Brain pericyte (primary cell): Measurements from ENCODE around the gene ARSK.

Source experiments
- DNase-seq: peaks from one replicate; pipeline ENCODE4 v3.0.0-alpha.2; 2012; ENCODE audit warnings: low read depth, low spot score

ARSK gene

DNA sequence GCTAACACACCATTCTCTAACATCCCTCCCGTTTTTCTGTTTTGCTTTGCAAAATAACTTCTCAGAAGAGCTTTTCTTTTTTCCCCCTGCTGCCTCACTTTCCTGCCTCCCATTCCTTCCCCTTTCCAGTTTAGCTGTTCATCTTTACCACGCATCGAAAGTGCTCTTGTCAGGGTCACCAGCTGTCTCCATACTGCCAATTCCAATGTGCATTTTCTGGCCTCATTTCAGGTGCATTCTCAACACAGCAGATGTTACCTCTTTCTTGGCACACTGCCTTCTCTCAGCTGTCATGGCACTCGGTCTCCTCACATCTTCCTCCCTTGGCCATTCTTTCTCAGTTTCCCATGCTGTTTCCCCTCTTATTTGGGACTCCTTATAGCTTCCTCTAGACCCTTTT lies 9.5 kb downstream of the ARSK start:
- DNase-seq = no peak

DNA sequence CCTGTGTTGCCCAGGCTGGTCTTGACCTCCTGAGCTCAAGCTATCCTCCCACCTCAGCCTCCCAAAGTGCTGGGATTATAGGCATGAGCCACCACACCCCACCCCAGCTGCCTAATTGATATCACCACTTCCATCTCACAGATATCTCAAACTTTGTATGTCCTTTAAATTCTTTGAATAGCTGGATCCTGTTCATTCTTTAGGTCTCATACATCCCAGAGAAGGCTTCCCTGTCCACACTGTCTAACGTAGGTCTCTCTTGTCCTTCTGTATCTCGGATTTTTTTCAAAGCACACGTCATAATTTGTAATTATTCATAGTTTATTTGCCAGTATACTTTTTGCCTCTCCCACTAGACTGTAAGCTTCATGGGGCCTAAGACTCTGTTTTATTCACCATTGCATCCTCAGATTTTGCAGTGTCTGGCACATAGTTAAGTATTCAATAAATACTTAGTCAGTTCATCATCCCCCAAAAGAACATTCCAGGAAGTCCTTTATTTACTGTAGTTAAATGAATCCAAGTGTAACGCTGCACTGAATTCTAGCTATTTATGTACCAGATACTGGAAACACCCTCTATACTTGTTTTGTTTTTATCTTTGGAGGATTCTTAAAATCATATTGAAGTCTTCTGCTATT lies 10.5 kb downstream of the ARSK start:
- DNase-seq = no peak

DNA sequence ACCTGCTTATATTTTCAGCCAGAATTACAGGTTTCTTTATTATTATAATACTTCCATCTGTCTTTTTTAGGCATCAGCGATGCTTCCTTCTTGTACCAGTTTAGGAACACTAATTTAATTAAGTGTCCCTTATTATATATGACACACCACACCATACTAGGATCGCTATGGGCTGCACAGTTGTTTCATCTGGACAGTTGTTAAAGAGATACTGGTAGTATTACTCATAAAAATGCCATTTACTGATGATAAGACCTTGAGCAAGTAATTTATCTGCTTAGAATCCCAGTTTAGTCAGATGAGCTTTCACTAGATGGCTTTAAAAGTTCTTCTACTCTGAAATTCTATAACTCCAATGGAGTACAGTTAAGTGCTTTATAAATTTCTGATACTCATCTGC lies 17.1 kb downstream of the ARSK start:
- no peak for DNase-seq

DNA sequence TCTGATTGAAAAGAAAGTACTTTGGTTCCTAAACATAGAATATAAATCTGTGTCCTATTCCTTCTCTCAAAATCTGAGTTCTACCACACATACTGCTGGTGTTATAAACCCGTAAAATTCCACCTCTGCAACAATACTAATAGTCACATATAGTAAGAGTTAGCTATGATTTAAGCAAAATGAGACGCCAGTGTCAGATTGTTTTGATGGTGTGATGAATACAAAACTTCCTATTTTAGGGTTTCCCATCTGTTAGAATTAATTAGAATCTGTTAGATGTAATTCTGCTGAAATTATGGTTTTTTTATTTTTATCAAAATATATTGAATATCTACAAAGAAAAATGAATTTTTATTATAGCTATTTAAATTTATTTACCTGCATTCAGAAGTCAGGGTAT lies 26.7 kb downstream of the ARSK start:
- no peak for DNase-seq

DNA sequence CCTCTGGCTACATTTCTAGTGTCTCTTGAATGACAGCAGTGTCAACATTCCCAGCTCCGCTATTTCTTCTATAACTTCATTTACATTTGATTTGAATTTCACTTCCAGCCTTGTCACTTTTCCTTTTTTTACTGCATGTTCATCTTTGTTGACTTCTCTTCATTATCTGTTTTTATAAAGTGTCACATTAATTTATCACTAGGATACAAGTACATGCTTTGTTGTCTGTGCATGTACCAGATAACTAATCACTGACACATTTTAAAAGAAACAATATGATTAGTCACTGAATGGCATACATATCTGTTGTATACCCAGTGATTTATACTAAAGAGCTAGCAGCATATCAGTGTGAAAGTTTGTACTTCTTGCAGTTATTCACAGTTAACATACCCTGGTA lies 29.1 kb downstream of the ARSK start:
- no peak for DNase-seq

DNA sequence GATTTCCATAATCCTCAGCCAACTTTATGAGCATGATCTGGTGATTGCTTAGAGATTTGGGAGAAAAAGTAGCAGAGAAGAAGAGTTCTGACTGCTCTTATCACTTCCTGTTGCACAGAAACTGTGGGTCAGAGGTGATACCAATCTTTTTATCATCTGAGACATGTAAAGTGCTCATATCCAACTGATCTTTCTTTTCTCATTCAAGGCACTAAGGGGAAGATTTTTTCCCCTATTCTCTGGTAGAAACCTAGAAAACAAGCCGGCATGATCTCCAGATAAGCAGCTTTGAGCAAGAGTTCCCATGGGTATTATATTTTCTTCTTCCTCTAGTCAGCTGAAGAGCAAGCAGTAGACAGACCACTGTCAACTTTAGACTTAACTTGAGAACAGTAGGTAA lies 36.0 kb downstream of the ARSK start:
- DNase-seq = no peak

DNA sequence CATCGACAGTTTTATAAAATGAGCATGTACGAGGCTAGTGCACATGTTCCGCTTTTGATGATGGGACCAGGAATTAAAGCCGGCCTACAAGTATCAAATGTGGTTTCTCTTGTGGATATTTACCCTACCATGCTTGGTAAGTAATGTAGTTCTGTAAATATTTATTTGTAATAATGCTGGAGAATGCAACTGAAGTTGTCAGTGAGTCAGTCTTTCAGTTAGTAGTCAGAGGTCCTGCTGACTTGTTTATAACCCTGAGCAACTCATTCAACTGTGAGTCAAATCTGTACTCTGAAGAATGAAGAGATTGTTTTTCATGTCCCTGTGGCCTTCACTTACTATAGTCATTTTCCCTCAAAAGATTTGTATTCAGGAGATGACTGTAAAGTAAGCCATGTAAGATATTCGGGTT lies 36.6 kb downstream of the ARSK start:
- peak; percentile 8 for DNase-seq

DNA sequence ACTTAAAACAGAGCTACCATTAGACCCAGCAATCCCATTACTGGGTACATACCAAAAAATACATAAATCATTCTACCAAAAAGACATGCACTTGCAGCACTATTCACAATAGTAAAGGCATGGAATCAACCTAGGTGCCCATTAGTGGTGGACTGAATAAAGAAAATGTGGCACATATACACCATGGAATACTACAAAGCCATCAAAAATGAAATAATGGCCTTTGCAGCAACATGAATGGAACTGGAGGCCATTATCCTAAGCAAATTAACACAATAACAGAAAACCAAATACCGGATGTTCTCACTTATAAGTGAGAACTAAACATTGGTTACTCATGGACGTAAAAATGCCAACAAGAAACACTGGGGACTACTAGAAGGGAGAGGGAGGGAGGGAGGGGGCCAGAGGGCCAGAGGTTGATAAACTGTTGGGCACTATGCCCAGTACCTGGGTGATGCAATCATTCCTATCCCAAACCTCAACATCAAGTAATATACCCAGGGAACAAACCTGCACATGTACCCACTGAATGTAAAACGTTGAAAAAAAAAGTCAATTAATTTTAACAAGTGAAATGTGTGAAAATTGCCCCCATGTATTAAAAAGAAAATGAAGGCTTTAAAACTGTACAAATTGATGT lies 40.5 kb downstream of the ARSK start:
- no peak for DNase-seq

DNA sequence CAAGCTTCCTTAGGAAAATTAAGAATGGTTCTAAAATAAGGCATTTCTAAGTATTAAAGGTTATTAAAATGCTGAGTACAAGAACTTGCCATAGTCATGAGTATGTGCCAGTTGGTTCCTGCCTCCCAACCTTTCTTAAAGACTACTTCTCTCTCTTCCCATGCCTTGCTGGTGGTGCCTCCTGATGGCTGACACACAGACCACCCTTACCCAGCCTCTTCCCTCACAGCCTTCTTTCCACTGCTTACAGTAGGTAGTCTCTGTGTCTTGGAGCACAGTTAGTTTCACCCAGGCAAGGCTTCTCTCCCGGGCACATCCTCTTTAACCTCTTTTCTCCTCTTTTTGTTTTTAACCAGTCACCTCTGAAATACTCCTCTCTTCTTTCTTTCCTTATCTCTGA lies 44.4 kb downstream of the ARSK start:
- DNase-seq = no peak

DNA sequence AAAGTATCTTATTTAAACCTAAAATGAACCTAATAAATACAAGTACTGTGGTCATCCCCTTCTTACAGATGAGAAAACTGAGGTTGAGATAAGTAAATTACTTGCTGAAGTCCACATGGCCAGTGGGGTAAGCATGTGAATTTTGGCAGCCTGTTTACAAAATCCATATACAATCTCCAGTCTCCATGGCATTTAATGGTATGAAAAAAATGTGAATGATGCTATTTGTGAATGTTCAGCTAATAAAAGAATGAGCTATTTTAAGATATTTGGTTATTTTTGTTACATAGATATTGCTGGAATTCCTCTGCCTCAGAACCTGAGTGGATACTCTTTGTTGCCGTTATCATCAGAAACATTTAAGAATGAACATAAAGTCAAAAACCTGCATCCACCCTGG lies 45.7 kb downstream of the ARSK start:
- no peak for DNase-seq

DNA sequence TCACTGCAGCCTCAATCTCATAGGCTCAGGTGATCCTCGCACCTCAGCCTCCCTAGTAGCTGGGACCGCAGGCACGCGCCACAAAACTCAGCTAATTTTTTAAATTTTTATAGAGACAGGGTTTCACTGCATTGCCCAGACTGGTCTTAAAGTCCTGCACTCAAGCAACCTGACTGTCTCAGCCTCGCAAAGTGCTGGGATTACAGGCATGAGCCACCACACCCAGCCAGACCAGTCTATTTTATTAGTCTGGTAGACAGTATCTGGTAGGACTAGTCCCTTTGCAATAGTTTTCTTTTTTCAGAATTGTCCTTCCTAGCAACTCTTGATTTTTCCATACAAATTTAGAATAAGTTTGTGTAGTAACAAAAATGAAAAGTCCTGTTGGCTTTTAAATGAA lies 50.9 kb downstream of the ARSK start:
- DNase-seq = no peak

DNA sequence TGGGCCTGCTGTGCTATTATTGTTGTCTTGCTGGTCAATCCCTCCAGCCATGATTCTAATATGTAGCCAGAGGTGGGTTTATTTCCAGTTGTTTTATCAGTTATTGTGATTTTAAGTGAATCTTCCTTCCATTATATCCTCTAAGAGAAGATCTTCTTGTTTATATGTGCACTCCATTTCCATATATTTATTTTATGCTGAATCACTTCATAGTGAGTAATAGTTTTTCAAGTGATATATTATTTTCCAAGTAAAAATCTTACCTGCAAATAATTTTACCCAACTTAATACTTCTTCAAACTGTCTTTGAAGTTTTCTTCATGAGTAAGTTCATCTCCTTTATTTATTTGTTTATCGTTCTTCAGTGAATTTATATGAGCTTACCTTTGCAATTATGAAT lies 51.5 kb downstream of the ARSK start:
- no peak for DNase-seq

DNA sequence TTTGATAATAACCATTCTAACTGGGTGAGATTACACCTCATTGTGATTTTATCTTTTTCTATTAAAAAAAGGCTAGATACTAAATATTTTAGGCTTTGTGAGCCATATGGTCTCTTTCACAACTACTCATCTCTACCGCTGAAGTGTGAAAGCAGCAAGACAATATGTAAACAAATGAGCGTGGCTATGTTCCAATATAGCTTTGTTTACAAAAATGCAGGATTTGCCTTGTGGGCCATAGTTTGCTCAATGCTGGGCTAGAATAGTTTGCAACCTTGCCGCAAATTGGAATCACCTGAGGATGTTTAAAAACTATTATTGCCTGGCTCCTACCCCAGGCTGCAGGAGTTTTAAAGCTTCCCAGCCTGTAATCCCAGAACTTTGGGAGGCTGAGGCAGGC lies 54.8 kb downstream of the ARSK start:
- DNase-seq = no peak

DNA sequence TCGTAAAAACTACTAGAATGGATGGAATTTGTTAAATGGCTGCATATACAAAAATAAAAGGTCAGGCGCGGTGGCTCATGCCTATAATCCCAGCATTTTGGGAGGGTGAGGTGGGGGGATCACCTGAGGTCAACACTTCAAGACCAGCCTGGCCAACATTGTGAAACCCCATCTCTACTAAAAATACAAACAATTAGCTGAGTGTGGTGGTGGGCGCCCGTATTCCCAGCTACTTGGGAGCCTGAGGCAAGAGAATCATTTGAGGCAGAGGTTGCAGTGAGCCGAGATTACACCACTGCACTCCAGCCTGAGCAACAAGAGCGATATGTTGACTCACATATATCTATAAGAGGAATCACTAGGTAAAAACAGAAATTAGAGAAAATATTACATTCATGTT lies 55.6 kb downstream of the ARSK start:
- DNase-seq = no peak

DNA sequence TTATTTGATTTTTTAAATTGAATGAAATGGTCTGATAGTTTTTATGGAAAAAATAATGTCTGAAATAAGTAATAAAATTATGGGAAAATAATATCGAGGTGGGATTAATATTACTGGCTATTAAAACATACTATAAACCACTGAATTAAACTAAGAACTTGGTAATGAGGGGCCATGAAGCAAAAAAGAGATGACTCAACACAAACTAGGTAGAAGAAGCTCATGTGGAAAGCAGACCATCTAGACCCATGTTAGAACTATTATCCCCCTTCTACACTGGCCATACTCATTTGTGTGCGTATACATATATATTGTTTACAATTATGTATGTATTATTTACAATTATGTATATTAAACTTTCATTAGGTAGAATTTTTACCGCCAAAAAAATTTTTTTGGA lies 56.5 kb downstream of the ARSK start:
- no peak for DNase-seq

DNA sequence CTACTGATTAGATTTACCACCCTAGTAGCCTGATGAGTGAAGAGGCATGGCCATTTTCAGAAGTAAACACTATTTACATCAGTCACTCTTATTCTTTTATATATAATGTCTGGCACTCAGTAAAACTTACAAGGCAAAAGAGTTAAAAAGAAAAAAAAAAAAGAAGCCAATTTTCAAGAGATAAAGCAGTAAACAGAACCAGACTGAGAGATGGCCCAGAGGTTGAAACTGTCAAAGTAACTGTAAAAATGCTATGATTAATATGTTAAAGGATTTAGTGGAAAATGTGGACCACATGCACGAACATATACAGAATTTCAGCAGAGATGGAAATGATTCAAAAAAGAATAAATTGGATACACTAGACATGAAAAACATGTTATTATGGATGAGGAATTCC lies 58.6 kb downstream of the ARSK start:
- no peak for DNase-seq

DNA sequence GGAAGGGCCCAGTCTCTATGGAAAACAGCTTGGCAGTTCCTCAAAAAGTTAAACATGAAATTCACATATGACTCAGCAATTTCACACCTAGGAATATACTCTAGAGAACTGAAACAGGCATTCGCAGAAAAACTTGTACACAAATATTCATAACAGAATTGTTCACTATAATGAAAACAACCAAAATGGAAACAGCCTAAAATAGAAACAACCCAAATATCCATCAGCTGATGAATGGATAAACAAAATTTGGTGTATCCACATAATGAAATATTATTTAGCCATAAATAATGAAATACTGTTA lies 60.2 kb downstream of the ARSK start:
- no peak for DNase-seq

DNA sequence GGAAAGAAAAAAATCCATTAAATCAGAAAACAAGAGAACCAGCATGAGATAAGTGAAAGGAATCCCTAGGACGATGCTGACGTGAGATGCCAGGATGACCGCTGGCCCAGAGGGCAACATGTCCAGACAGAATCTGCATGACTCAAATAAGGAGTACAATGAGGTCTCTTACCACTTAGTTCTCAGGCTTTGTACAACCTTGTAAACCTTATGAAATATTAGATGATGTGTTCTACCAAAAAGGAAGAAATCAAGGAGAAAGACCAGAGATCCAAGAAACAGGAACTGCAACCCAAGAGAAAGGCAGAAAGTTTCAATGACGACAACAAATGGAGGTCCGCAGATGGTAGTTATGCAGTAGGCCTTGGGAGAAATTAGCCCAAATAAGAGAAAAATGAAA lies 62.2 kb downstream of the ARSK start:
- DNase-seq = no peak

DNA sequence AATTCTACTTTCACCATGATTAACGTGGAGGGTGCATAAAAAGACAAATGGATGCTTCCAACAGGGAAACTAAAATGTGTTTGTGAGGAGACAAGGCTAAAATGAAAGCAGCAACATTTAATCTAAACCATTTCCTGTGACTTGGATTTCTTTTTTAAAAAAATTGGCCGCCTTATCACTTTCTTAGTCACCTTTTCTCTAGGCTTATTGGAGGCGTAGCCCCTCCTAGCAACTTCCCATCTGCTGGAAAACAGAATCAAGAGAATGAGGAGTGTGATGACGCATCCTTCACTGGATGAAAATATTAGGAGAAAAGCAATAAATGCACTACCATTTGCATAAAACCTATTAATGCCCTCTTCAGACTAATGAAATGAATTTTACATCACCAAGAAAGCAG lies 64.2 kb downstream of the ARSK start:
- DNase-seq = no peak

DNA sequence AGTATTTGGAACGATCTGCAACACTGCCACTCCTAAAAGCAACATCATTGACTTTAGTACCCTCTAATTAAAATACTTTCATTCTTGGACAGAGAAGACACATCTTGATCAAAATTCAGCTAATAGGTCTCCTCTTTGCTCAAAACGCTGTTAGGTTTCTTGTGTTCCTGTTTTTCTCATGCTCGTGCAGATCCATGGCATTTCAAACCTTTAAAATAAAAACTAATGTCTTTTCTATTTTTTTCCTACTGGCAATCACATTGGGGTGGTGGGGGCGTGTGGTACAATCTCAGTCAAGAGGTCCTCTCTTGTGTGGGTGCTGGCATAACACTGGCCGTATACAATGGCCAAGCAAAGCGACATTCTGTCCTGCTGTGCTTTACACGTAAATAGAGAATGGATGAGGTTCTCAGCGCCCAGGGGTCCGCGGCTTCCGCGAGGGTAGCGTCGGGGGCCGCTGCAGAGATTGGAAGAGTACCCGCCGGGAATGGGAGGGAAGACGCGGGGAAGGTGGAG lies 64.7 kb downstream of the ARSK start:
- no peak for DNase-seq

DNA sequence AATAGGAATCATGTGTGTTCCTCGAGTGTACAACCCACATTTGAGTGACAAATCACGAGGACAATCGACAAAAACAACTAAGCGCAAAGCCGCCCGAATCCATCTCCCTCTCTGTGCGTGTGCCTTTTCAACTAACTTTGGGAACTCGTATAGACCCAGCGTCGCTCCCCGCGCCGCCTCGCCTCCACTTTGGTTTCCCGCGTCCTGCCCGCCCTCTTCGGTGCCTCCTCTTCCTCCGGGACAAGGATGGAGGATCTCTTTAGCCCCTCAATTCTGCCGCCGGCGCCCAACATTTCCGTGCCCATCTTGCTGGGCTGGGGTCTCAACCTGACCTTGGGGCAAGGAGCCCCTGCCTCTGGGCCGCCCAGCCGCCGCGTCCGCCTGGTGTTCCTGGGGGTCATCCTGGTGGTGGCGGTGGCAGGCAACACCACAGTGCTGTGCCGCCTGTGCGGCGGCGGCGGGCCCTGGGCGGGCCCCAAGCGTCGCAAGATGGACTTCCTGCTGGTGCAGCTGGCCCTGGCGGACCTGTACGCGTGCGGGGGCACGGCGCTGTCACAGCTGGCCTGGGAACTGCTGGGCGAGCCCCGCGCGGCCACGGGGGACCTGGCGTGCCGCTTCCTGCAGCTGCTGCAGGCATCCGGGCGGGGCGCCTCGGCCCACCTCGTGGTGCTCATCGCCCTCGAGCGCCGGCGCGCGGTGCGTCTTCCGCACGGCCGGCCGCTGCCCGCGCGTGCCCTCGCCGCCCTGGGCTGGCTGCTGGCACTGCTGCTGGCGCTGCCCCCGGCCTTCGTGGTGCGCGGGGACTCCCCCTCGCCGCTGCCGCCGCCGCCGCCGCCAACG lies 65.3 kb downstream of the ARSK start, which contains the start of gene GPR150:
Gene GPR150 (plus strand): TSS at position 58 of the 840 bp plus-strand sequence. CDS start 189 bp downstream, at position 247.
- no peak for DNase-seq

DNA sequence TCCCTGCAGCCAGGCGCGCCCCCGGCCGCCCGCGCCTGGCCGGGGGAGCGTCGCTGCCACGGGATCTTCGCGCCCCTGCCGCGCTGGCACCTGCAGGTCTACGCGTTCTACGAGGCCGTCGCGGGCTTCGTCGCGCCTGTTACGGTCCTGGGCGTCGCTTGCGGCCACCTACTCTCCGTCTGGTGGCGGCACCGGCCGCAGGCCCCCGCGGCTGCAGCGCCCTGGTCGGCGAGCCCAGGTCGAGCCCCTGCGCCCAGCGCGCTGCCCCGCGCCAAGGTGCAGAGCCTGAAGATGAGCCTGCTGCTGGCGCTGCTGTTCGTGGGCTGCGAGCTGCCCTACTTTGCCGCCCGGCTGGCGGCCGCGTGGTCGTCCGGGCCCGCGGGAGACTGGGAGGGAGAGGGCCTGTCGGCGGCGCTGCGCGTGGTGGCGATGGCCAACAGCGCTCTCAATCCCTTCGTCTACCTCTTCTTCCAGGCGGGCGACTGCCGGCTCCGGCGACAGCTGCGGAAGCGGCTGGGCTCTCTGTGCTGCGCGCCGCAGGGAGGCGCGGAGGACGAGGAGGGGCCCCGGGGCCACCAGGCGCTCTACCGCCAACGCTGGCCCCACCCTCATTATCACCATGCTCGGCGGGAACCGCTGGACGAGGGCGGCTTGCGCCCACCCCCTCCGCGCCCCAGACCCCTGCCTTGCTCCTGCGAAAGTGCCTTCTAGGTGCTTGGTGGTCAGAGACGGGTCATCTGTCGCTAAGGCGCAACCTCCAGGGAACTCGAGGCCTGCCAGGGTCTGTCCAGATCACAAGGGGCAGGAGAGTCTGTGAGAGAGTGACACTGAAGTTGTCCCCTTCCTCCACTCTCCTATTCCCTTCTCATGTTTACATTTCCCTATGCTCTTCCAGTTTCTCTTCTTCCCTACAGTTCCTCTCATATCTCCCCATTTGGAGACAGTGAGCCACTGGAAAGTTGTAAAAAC lies 66.3 kb downstream of the ARSK start:
- no peak for DNase-seq
